GM21723 (cell line): ENCODE measurements around the gene USP40.

Source experiments
- ATAC-seq: cut with Tn5 transposase; IDR thresholded peaks from one replicate; pipeline ENCODE4 v1.9.1; 2021; ENCODE audit warnings: mild to moderate bottlenecking, moderate library complexity; ENCODE audit not compliant: unreplicated experiment

Gene USP40

DNA sequence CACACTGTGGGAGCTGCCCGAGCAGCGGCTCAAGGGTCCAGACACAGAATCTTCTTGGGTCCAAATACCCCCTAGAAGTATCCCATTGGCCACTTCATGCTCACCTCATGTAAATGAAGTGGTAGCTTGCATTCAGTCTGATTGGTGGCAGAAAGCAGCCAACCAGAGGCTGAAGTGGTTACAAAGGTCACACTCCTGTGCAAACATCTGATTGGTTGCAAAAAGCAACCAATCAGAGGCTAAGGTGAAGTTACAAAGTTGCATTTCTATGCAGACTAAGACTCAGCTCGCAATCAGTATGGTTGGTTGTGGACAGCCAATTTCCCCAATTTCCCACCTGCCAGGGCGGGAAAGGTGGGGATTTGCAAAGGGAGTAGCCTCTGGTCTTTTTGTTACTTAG lies 118.0 kb downstream of the USP40 start:
- ATAC-seq: no peak

GRCh38 chr2:233448220-233448559 lies 118.4 kb downstream of the USP40 start:
- no peak for ATAC-seq

DNA sequence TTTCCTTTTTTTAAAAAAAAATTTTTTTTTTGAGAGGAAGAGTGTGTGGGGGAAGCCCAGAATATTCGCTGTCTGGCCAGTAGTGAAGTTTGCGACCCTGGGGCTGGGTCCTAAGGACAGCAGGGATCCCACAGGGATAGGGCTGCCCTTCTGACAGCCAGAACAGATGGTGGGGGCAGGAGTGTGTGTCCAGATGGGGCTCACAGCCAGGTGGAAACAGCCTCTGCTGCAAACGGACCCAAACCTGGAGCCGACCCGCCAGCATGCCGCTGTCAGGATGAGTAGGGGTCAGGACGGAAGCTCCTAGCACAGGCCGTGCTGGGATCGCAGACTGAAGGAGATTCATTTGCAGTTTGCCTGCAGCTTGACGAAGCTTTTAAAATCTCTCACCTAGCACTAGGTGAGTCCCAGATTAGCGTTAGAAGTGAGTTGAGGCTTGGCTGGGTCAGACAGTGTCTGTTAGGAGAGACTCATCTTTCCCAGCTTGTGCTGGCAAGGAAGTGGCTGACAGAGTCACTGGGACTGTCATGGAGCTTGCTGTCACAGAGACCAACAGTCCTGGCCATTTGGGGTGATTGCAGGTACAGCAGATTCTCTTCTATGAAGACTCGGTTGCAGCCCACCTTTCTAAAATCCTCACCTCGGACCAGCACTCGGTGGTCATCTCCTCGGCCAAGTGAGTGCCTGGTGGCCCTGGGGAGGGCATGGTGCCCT lies 118.9 kb downstream of the USP40 start:
- ATAC-seq: no peak

DNA sequence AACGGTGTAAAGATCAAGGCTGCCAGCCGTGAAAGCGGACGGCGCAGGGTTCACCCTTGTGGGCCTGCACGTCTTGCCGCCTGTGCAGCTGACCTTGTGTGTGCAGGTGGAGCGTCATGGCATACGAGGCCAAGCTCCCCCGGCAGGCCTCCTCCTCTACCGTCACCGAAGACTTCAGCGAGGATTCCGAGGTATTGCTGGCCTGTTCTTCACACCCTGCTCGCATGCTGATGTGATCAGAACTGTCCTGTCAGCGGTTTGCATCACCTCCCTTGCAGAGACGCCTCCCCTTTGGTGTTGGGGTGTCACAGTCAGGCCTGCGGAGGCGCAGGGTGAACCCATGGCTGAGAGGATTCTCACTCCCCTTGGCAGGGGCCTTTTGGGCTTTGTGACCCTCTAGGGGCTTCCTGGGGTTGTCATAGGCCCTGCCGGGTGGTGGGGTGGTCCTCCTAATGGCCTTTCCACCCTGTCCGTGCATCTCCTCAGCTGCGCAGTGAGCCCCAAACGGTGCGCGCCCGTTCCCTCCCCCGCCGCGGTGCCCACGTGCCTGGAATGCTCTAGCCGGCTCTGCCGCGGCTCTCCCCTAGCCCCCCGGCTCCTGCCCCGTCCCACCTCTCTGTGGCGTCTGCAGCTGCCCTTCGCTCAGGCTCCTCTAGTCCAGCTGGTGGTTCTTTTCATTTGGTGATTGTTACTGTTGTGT lies 119.8 kb downstream of the USP40 start:
- no peak for ATAC-seq

- ATAC-seq: no peak
Observed at GRCh38 chr2:233446121-233446520, 120.5 kb downstream of the USP40 start.

DNA sequence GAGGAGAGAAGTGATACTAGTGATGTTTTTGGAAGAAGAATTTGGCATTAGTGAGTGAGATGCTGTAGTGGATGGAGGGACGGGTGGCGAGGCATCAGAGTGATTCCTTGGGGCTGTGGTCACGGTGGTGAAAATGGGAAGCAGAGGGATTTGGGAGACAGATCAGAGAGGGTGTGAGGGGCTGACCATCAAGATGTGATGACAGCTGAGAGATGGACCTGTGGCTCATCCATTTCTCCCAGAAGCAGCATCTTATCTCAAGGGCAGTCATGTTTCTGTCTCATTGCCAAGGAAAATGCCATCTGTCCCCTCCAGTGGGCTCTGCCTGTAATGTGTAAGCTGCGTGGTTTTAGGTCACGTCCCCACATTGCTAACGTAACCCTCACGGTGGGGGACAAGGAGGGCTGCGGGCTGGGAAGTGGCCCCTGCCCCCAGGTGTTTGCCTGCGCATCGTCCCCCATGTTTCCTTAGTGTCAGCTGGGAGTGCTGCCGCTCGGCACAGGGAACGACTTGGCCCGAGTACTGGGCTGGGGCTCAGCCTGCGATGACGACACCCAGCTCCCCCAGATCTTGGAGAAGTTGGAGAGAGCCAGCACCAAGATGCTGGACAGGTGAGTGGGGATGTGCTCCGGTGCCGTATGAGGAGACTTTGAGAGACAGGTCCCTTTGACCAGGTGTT lies 121.3 kb downstream of the USP40 start:
- ATAC-seq: no peak

DNA sequence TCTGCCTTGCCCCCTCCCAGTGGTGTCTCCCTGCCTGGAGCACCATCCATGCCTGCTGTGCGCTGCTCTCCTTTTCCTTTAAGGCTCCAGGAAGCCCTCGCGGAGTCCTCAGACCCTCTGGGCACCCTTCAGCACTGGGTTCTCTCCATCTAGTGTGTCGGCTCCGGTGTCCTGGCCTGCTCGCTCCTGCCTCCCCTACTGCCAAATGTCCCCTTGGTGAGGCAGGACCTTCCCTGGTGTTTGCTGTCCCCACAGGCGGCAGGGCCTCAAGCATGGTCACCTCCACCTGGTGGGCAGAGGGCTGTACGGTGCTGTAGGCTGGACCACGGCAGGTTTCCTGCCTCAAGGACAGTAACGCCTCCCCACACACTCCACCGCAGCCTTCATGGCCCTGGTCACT lies 122.1 kb downstream of the USP40 start:
- ATAC-seq: no peak

- ATAC-seq: no peak
Observed at GRCh38 chr2:233443511-233444183, 122.9 kb downstream of the USP40 start.

GRCh38 chr2:233442028-233442310 lies 124.6 kb downstream of the USP40 start:
- ATAC-seq: no peak

DNA sequence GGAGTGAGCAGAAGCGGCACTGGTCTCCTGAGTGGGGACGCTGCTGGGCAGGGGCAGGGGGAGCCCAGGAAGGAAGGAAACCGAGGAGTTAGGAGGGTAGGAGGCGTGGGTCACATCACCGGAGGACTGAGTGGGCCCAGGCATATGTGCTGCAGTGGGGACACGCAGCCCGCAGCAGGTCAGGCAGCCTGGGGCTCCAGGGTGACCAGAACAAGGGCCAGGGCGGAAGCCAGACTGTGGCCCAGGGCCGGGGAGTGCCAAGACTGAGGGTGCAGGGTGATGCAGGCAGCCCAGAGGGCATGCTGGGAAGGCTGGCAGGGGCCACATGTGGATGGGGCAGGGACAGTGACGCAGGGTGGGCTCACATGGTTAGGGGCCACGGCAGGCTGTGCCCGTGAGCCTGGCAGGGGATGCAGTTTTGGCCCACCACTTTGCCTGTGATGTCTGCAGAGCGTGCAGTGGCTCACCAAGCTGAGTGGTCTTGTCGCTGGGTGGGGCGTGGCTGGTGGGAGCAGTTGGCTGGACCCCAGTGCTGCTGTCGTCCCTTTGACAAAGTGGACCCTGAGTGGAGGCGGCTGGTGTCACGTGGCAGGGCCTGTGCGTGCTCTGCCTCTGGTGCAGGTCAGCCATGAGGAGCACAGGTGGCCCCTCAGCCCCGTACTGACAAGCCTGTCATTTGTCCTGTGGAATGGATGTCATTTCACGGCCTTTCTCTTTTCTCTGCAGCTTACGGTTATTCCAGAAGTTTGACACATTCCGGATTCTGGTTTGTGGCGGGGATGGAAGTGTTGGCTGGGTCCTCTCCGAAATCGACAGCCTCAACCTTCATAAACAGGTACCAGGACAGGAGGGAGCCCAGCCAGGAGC lies 125.2 kb downstream of the USP40 start:
- no peak for ATAC-seq

GRCh38 chr2:233440714-233441113 lies 125.9 kb downstream of the USP40 start:
- ATAC-seq: no peak

GRCh38 chr2:233440314-233440713 lies 126.3 kb downstream of the USP40 start:
- no peak for ATAC-seq

DNA sequence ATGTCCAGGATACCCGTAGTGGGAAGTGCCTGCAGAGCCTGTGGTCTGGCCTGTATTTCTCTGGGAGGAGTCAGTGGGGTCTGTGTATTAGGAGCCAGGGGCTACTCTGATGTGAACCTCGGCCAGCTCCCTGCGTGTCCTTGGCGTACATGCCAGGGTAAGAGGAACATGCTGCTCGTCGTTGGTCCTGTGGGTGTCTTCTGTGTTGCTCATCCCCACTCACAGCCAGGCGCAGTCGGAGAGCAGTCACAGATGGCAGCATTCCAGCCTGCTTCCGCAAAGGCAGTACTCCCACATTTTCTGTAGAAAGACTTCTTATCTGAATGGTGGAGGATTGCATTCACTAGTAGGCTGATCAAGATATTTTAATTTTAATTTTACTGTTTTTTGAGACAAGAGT lies 127.4 kb downstream of the USP40 start:
- no peak for ATAC-seq

GRCh38 chr2:233438573-233439147 lies 127.9 kb downstream of the USP40 start:
- ATAC-seq: no peak

GRCh38 chr2:233437439-233437955 lies 129.1 kb downstream of the USP40 start:
- ATAC-seq: no peak

DNA sequence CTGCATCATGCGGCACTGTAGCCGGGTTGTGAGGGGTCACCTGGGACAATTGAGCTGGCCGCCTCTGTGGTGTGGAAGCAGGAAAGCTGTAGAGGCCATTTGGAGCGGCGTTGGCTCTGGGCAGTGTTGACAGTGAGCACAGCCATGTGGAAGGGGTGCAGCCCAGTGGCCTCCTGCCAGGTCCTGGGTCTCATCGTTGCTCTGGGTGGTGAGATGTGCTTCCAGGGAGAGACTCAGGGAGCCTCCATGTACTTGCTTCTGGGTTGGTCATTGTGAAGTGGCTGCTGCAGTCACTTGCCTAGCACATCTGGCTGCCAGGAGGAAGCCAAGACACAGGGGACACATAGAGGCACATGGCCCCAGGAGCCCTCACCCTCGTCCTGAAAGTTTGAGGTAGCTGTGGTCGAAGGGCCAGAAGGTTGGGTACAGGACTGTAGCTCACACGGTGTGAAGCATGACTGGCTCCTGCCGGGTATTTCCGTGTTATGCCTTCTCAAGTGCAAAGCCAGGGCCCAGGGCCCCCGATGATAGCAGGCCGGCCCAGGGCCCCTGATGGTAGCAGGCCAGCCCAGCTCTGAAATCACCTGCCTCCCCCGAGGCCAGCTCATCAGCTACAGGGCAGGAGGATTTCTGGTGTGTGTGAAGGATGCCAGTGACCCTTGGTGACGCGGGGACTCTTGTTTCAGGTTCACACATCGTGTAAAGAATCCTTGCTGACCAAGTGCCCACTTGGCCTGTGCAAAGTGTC lies 129.7 kb downstream of the USP40 start:
- no peak for ATAC-seq

DNA sequence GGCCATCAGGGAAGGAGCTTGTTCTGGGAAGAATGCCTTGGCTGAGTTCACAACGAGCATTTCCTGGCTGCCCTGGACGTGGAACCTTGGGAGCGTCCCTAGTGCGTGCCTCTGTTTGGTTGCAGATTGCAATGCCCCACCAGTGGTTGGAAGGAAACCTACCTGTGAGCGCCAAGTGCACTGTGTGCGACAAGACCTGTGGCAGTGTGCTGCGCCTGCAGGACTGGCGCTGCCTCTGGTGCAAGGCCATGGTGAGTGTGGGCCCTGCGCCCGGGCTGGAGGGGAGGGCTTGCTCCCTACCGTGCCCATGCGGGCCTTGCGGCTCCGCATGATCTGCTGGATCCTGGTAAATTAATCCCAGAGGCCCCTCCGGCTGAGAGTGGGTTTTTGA lies 130.4 kb downstream of the USP40 start:
- ATAC-seq: no peak

DNA sequence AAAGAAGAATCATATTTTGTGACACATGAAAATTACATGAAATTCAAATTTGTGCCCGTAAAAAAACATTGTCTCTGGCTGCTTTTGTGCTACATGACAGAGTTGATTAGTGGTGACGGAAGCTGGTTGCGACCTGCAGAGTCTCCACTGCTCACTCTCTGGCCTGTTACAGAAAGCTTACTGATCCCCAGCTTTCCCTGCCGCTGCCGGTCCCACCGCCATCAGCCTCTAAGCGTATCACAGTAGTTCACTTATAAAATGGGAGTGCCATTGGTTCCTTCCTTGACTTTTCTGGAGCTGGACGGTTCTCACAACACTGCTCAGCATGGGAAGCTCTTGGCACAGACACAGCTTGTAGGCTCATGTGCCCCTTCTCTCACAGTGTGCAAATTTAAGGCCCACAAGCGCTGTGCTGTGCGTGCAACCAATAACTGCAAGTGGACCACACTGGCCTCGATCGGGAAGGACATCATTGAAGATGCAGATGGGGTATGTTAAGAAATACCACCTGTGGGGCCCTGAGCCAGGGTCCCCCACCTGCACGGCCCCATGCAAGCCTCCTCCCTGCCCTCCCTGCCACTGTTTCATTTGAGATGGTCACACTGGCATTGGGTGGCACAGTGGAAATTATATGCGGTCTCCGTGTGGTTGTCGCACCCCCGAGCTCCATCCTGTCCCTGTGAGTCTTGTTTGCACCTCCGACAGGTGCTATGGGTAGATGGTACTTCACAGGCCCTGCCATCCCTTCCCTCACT lies 131.0 kb downstream of the USP40 start:
- ATAC-seq: no peak
